HG03432 (cell line): ENCODE data around the gene MSRB2.
"Not testable (repeated sequence)": the region's sequence is repeated elsewhere in the genome, so short reads cannot be mapped to it uniquely, and the experiment has no call there.

Experiments
- ATAC-seq: cut with Tn5 transposase; IDR thresholded peaks from one replicate; pipeline ENCODE4 v1.9.1; 2021; ENCODE audit warnings: mild to moderate bottlenecking, moderate library complexity; ENCODE audit not compliant: unreplicated experiment

Gene MSRB2

GRCh38 chr10:23069019-23069815, 26.2 kb upstream of the MSRB2 start:
- peak; percentile 30 for ATAC-seq

- ATAC-seq, result peak; percentile 6
These were observed 25.1 kb upstream of the MSRB2 start for GRCh38 chr10:23070092-23070912.

GRCh38 chr10:23070913-23071218, 24.5 kb upstream of the MSRB2 start:
- ATAC-seq, result peak; percentile 55

GRCh38 chr10:23072593-23072992, 22.8 kb upstream of the MSRB2 start:
- not testable (repeated sequence) for ATAC-seq

GRCh38 chr10:23073527-23073926, 21.9 kb upstream of the MSRB2 start:
- ATAC-seq, result no peak

- no peak for ATAC-seq
These were observed 19.7 kb upstream of the MSRB2 start for GRCh38 chr10:23075672-23076071.

- ATAC-seq, result no peak
These were observed 17.3 kb upstream of the MSRB2 start for GRCh38 chr10:23078114-23078513.

- no peak for ATAC-seq
These were observed 15.7 kb upstream of the MSRB2 start for GRCh38 chr10:23079700-23080099.

- no peak for ATAC-seq
These were observed 15.1 kb upstream of the MSRB2 start for GRCh38 chr10:23080262-23080661.

GRCh38 chr10:23081221-23081750, 14.1 kb upstream of the MSRB2 start:
- no peak for ATAC-seq

GRCh38 chr10:23081891-23082290, 13.5 kb upstream of the MSRB2 start:
- ATAC-seq, result no peak

- ATAC-seq, result no peak
These were observed 6.8 kb upstream of the MSRB2 start for GRCh38 chr10:23088609-23089008.

GRCh38 chr10:23094786-23095403, 484 bp upstream of the MSRB2 start:
- ATAC-seq, result no peak

GRCh38 chr10:23095966-23096801, 805 bp downstream of the MSRB2 start:
- peak; percentile 57 for ATAC-seq

GRCh38 chr10:23096802-23097549, 1.6 kb downstream of the MSRB2 start:
- ATAC-seq, result no peak

- ATAC-seq, result no peak
These were observed 3.7 kb downstream of the MSRB2 start for GRCh38 chr10:23099079-23099478.

GRCh38 chr10:23099816-23100215, 4.4 kb downstream of the MSRB2 start:
- ATAC-seq, result no peak

- ATAC-seq, result no peak
These were observed 5.1 kb downstream of the MSRB2 start for GRCh38 chr10:23100331-23101030.

GRCh38 chr10:23106331-23107072, 11.1 kb downstream of the MSRB2 start:
- ATAC-seq, result no peak
